K562 (cell line): ENCODE results near the gene USP32. TPM values are rescaled to one million over a fixed set of nuclear protein-coding genes. Genes with fewer than 3 reads are reported as not detected.

Source experiments
- ATAC-seq: fragments of 200-7000 bp; cut with Tn5 transposase; 3 replicates; pipeline ENCODE4 v1.9.1; 2020; ENCODE audit warnings: moderate library complexity
- BruUV-seq: library from RNA; stranded (reverse); fragments of 400-500 nt; replicated peaks from 2 replicates; lab custom pipeline; 2021; lab: Mats Ljungman, UMichigan
- CTCF ChIA-PET: fragments of 300-600 bp; formaldehyde crosslinking; extraction: SDS; loops from one replicate; lab custom pipeline; 2021; ENCODE audit warnings: low intra/inter-chr PET ratio; lab: Yijun Ruan, JAX
- POLR2A ChIA-PET: fragments of 300-600, 350-650 bp; sonication (Branson Sonifier 250); formaldehyde crosslinking; extraction: SDS; loops from one replicate; lab custom pipeline; 2021; ENCODE audit warnings: antibody characterized with exemption, inconsistent platforms; lab: Yijun Ruan, JAX
- DNase-seq, 4 experiments: peaks; one replicate each; pipeline versions ENCODE4 v3.0.0 to v3.0.0-alpha.2; 2011 to 2018; ENCODE audit warnings: low spot score in 3 of 4, mixed read lengths in 3 of 4; ENCODE audit errors: extremely low read depth in 1 of 4
- FAIRE-seq: peaks from 2 replicates; lab custom pipeline; 2011; peaks lifted over from hg19 to GRCh38; lab: Jason Lieb, UNC
- H2AFZ ChIP-seq: 2 replicates; pipeline ENCODE4 v1.6.0; 2011; ENCODE audit warnings: low read depth, low read length, control low read depth, inconsistent platforms
- H3K27ac ChIP-seq: fragments of 200-600 bp; 3 replicates; pipeline ENCODE4 v1.8.0; 2011; ENCODE audit warnings: low read depth, mild to moderate bottlenecking, control low read depth, inconsistent platforms, low read length, moderate library complexity, mixed read lengths; ENCODE audit errors: extremely low read depth
- H3K27me3 ChIP-seq, 2 experiments: fragments of 300-600 bp in 1 of 2; 2 replicates in 1 of 2; 3 replicates in 1 of 2; pipeline versions ENCODE4 v1.6.0 to v1.8.0; 2011; ENCODE audit warnings: inconsistent platforms in 2 of 2, low read length in 2 of 2, mild to moderate bottlenecking in 1 of 2, mixed read lengths in 1 of 2, moderate library complexity in 1 of 2; ENCODE audit not compliant: control insufficient read depth in 2 of 2, insufficient read depth in 2 of 2
- H3K36me3 ChIP-seq: fragments of 300-600 bp; 3 replicates; pipeline ENCODE4 v1.8.0; 2011; ENCODE audit warnings: mild to moderate bottlenecking, low read length, inconsistent platforms; ENCODE audit not compliant: control insufficient read depth, insufficient read depth
- H3K4me1 ChIP-seq, 2 experiments: fragments of 200-600 bp in 1 of 2; replicated peaks in 1 of 2; 2 replicates in 1 of 2; 3 replicates in 1 of 2; pipeline versions ENCODE4 v1.5.1 to v1.8.0; 2011; ENCODE audit warnings: inconsistent platforms in 2 of 2, low read length in 2 of 2, mild to moderate bottlenecking in 1 of 2, mixed read lengths in 1 of 2, moderate library complexity in 1 of 2; ENCODE audit not compliant: control insufficient read depth in 2 of 2, insufficient read depth in 2 of 2
- H3K4me2 ChIP-seq: 2 replicates; pipeline ENCODE4 v1.6.1; 2011; ENCODE audit warnings: low read length, control low read depth, inconsistent platforms, mixed read lengths; ENCODE audit not compliant: insufficient read depth
- H3K4me3 ChIP-seq: fragments of 200-600 bp; sonication (generic), shearing (Covaris generic); 2 replicates; pipeline ENCODE4 v1.5.1; 2016; ENCODE audit warnings: control low read depth, inconsistent platforms
- H3K79me2 ChIP-seq: fragments of 200-600 bp; 3 replicates; pipeline ENCODE4 v1.8.0; 2011; ENCODE audit warnings: low read length, inconsistent platforms; ENCODE audit not compliant: control insufficient read depth, insufficient read depth
- H3K9ac ChIP-seq, 2 experiments: 2 replicates each; pipeline versions ENCODE4 v1.6.0 to v1.6.1; 2011; ENCODE audit warnings: low read depth in 2 of 2, low read length in 2 of 2, control low read depth in 1 of 2, inconsistent platforms in 1 of 2, mild to moderate bottlenecking in 1 of 2, mixed read lengths in 1 of 2; ENCODE audit not compliant: insufficient read depth in 1 of 2
- H3K9me1 ChIP-seq: one replicate; pipeline ENCODE4 v1.6.0; 2011; ENCODE audit warnings: inconsistent platforms, mild to moderate bottlenecking, low read length, moderate library complexity; ENCODE audit not compliant: control insufficient read depth, insufficient read depth
- H3K9me3 ChIP-seq: replicated peaks from 2 replicates; pipeline ENCODE4 v1.5.1; 2011; ENCODE audit warnings: low read depth, low read length, inconsistent platforms; ENCODE audit not compliant: control insufficient read depth, insufficient read depth
- H4K20me1 ChIP-seq: replicated peaks from 2 replicates; pipeline ENCODE4 v1.6.1; 2011; ENCODE audit warnings: low read length, inconsistent platforms, mixed read lengths; ENCODE audit not compliant: control insufficient read depth, insufficient read depth
- EWSR1 ChIP-seq: fragments of 450-650 bp; IDR thresholded peaks from 2 replicates; pipeline ENCODE4 v1.6.1; 2018; ENCODE audit warnings: borderline replicate concordance, mild to moderate bottlenecking, low read depth, moderate library complexity; ENCODE audit not compliant: partially characterized antibody
- SMARCA5 ChIP-seq: fragments of 450-650 bp; IDR thresholded peaks from 2 replicates; pipeline ENCODE4 v1.6.1; 2016
- TBP ChIP-seq: optimal IDR thresholded peaks from 2 replicates; pipeline ENCODE3; 2011; ENCODE audit warnings: low read depth, low read length, improper control_type of control experiment
- ZNF121 ChIP-seq: sonication (generic); formaldehyde crosslinking; conservative IDR thresholded peaks from 2 replicates; pipeline ENCODE4 v1.8.0; 2022; ENCODE audit warnings: missing genetic modification reagents
- ZNF445 ChIP-seq: fragments of 250-450 bp; sonication (Bioruptor Pico); IDR thresholded peaks from 2 replicates; pipeline ENCODE4 v1.4.0; 2020; ENCODE audit warnings: low read depth, mild to moderate bottlenecking, moderate library complexity
- WGBS: fragments of 100-300 bp; shearing (Covaris generic); methylation state at CpG from one replicate; pipeline ENCODE4 v1.1.6; 2016; ENCODE audit warnings: low coverage, mixed read lengths; ENCODE audit not compliant: insufficient coverage; ENCODE audit errors: missing lambda C conversion rate; 5-methylcytosine and 5-hydroxymethylcytosine counted together
- in situ Hi-C: fragments of 300-500 bp; cut with MboI; formaldehyde crosslinking; loops from 4 replicates; pipeline ENCODE4 v1.15.0; 2018; ENCODE audit warnings: inconsistent platforms, mixed read lengths
- intact Hi-C: fragments of 100-400 bp; cut with micrococcal nuclease; formaldehyde crosslinking; loops from 2 replicates; pipeline ENCODE4 v1.14.2; 2022
- polyA plus RNA-seq, 8 experiments: library from polyadenylated mRNA; depleted of rRNA in 4 of 8; stranded (reverse) in 5 of 8; unstranded in 3 of 8; fragments of >200 nt; fragmentation: Nextera tagmentation in 2 of 8; fragmentation: Illumina TruSeq in 1 of 8; extraction: Ambion mirVana in 2 of 8; extraction: Trizol in 1 of 8; gene quantifications; 2 replicates each; pipeline versions ENCODE4 v1.2.1 to v1.2.3, GENCODE V29; 2011 to 2014; ENCODE audit warnings: inconsistent platforms in 1 of 8, missing spikeins in 1 of 8
- total RNA-seq, 7 experiments: library from RNA; depleted of rRNA in 6 of 7; stranded (reverse); fragments of >200 nt in 6 of 7; fragmentation: Illumina TruSeq in 2 of 7; extraction: Trizol in 2 of 7; gene quantifications; 2 replicates each; pipeline versions ENCODE4 v1.2.1 to v1.2.3, GENCODE V29; 2011 to 2021; ENCODE audit warnings: low replicate concordance in 1 of 7
- TF ChIP-seq, protein P1 (sequence below): fragments of 250-450 bp; sonication (Bioruptor Pico); IDR thresholded peaks from 2 replicates; pipeline ENCODE4 v1.5.1; 2021; ENCODE audit warnings: mild to moderate bottlenecking
- TF ChIP-seq, protein P2 (sequence below), 3 experiments: fragments of 200-800 bp in 1 of 3; fragments of 250-450 bp in 1 of 3; fragments of 450-650 bp in 1 of 3; sonication (Bioruptor Pico) in 1 of 3; sonication (Bioruptor generic) in 1 of 3; formaldehyde crosslinking in 1 of 3; IDR thresholded peaks; 2 replicates each; pipeline versions ENCODE4 v1.6.1 to v1.8.0; 2016 to 2022; ENCODE audit warnings: mild to moderate bottlenecking in 2 of 3, missing genetic modification characterization in 2 of 3, missing compliant biosample characterization in 1 of 3, moderate library complexity in 1 of 3
- TF ChIP-seq, protein P3 (sequence below), 2 experiments: fragments of 450-650 bp; IDR thresholded peaks; 2 replicates each; pipeline ENCODE4 v1.6.1; 2016
- TF ChIP-seq, protein P4 (sequence below), 2 experiments: fragments of 450-650 bp in 1 of 2; sonication (generic) in 1 of 2; formaldehyde crosslinking in 1 of 2; IDR thresholded peaks in 1 of 2; conservative IDR thresholded peaks in 1 of 2; 2 replicates each; pipeline versions ENCODE4 v1.6.1 to v1.8.1; 2016 to 2023; ENCODE audit warnings: mild to moderate bottlenecking in 2 of 2, moderate library complexity in 2 of 2, inconsistent platforms in 1 of 2, missing genetic modification reagents in 1 of 2
- TF ChIP-seq, protein P5 (sequence below): fragments of 200-800 bp; sonication (Bioruptor generic); IDR thresholded peaks from 2 replicates; pipeline ENCODE4 v1.6.1; 2017; ENCODE audit warnings: missing genetic modification characterization, missing compliant biosample characterization

USP32 gene
- total and polyA plus RNA-seq, 9 of the 15 experiments (the other 6 are each of a cell fraction or from before 2014, with no cell fraction given): 18.0 to 69.3 (median 47.1) TPM

DNA sequence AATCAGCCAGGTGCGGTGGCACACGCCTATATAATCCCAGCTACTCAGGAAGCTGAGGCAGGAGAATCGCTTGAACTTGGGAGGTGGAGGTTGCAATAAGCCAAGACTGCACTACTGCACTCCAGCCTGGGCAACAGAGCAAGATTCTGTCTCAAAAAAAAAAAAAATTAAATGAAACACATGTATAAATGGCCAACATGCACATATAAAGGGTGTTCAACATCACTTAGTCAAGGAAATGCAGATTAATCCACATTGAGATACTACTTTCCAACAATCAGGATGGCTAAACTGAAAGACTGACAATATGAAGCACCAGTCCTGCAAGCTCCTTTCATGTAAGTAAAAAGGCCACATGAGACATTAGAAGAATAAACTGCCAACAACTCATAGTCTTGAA is 20.5 kb downstream of the USP32 start:
- H3K4me2 ChIP-seq: no peak overlapping the region
- in situ Hi-C loops: no loop called here

More for the DNA sequence above, 20.5 kb downstream of the USP32 start:
- ATAC-seq: peak; percentile 8; the same call in 2 of the 3 replicates
- H3K4me1 ChIP-seq: peaks cover 15 to 17% of the 10 kb centered on the region in 2 experiments
- H3K36me3 ChIP-seq: peaks cover 24% of the 10 kb centered on the region; the same call in 2 of the 3 replicates
- intact Hi-C loops: no loop called here
- POLR2A ChIA-PET: interaction anchor here (0.6 to 1.7 kb wide), 2 partner anchors 11 to 17 kb away, joined by 3 to 7 read pairs; no protein-coding TSS in a partner anchor
- no peaks in the 10 kb centered on the region; a peak in 1 of 5 replicates for H3K27me3 ChIP-seq
- TF ChIP-seq, protein P1, sequence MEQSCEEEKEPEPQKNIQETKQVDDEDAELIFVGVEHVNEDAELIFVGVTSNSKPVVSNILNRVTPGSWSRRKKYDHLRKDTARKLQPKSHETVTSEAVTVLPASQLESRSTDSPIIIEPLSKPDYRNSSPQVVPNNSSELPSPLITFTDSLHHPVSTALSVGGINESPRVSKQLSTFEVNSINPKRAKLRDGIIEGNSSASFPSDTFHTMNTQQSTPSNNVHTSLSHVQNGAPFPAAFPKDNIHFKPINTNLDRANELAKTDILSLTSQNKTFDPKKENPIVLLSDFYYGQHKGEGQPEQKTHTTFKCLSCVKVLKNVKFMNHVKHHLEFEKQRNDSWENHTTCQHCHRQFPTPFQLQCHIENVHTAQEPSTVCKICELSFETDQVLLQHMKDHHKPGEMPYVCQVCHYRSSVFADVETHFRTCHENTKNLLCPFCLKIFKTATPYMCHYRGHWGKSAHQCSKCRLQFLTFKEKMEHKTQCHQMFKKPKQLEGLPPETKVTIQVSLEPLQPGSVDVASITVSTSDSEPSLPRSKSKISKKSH (CRISPR knock-in tag): no peak
- TF ChIP-seq EWSR1: peak; percentile 75
- TF ChIP-seq, protein P2, sequence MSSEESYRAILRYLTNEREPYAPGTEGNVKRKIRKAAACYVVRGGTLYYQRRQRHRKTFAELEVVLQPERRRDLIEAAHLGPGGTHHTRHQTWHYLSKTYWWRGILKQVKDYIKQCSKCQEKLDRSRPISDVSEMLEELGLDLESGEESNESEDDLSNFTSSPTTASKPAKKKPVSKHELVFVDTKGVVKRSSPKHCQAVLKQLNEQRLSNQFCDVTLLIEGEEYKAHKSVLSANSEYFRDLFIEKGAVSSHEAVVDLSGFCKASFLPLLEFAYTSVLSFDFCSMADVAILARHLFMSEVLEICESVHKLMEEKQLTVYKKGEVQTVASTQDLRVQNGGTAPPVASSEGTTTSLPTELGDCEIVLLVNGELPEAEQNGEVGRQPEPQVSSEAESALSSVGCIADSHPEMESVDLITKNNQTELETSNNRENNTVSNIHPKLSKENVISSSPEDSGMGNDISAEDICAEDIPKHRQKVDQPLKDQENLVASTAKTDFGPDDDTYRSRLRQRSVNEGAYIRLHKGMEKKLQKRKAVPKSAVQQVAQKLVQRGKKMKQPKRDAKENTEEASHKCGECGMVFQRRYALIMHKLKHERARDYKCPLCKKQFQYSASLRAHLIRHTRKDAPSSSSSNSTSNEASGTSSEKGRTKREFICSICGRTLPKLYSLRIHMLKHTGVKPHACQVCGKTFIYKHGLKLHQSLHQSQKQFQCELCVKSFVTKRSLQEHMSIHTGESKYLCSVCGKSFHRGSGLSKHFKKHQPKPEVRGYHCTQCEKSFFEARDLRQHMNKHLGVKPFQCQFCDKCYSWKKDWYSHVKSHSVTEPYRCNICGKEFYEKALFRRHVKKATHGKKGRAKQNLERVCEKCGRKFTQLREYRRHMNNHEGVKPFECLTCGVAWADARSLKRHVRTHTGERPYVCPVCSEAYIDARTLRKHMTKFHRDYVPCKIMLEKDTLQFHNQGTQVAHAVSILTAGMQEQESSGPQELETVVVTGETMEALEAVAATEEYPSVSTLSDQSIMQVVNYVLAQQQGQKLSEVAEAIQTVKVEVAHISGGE (CRISPR knock-in tag; IDR thresholded peaks at IDR 0.05): peak in 1 of 3 experiments; percentile 53; a peak in 1 of 6 replicates
- TF ChIP-seq, protein P3, sequence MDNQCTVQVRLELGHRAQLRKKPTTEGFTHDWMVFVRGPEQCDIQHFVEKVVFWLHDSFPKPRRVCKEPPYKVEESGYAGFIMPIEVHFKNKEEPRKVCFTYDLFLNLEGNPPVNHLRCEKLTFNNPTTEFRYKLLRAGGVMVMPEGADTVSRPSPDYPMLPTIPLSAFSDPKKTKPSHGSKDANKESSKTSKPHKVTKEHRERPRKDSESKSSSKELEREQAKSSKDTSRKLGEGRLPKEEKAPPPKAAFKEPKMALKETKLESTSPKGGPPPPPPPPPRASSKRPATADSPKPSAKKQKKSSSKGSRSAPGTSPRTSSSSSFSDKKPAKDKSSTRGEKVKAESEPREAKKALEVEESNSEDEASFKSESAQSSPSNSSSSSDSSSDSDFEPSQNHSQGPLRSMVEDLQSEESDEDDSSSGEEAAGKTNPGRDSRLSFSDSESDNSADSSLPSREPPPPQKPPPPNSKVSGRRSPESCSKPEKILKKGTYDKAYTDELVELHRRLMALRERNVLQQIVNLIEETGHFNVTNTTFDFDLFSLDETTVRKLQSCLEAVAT (IDR thresholded peaks at IDR 0.05): no peak
- TF ChIP-seq ZNF121 (CRISPR knock-in tag): peak; percentile 27
- TF ChIP-seq SMARCA5: peak; percentile 18; the same call in 1 of the 2 replicates
- no peak for TF ChIP-seq ZNF445 (CRISPR knock-in tag)
- TF ChIP-seq, protein P4, sequence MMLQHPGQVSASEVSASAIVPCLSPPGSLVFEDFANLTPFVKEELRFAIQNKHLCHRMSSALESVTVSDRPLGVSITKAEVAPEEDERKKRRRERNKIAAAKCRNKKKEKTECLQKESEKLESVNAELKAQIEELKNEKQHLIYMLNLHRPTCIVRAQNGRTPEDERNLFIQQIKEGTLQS (IDR thresholded peaks at IDR 0.05): no peak
- TF ChIP-seq, protein P4 (CRISPR knock-in tag; conservative IDR thresholded peaks at IDR 0.05): no peak
- TF ChIP-seq, protein P5, sequence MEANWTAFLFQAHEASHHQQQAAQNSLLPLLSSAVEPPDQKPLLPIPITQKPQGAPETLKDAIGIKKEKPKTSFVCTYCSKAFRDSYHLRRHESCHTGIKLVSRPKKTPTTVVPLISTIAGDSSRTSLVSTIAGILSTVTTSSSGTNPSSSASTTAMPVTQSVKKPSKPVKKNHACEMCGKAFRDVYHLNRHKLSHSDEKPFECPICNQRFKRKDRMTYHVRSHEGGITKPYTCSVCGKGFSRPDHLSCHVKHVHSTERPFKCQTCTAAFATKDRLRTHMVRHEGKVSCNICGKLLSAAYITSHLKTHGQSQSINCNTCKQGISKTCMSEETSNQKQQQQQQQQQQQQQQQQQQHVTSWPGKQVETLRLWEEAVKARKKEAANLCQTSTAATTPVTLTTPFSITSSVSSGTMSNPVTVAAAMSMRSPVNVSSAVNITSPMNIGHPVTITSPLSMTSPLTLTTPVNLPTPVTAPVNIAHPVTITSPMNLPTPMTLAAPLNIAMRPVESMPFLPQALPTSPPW (CRISPR knock-in tag): no peak
- no peak for TF ChIP-seq TBP
- TF ChIP-seq, all 486 proteins: peak for 4
- Histone ChIP-seq H3K79me2 (peaks cover 82% of the 10 kb centered on the region), H3K9ac (peak overlapping the region in 1 of 2 experiments; percentile 2; a peak in 1 of 4 replicates), H3K4me3 (no peak overlapping the region), H3K9me3 (no peaks in the 10 kb centered on the region), H2AFZ (no peak overlapping the region), H4K20me1 (no peaks in the 10 kb centered on the region), H3K27ac (peak overlapping the region; percentile 6; the same call in 1 of the 3 replicates), H3K9me1 (no peaks in the 10 kb centered on the region)
- DNase-seq: no peak
- FAIRE-seq: peak; percentile 32
- BruUV-seq: no TSS peak
- 93% methylated on average over 3 of the region's 3 CpGs for WGBS
- CTCF ChIA-PET: no interaction called here
